IMR-90 (cell line): ENCODE results near the gene SPEF2. TPM values are rescaled to one million over a fixed set of nuclear protein-coding genes. Genes with fewer than 3 reads are reported as not detected.

Experiments used
- ATAC-seq: fragments of 200-7000 bp; cut with Tn5 transposase; 2 replicates; pipeline ENCODE4 v1.9.1; 2020; ENCODE audit warnings: low read depth, mild to moderate bottlenecking, moderate library complexity
- BruUV-seq: library from RNA; stranded (reverse); fragments of 400-500 nt; replicated peaks from 2 replicates; lab custom pipeline; 2021; lab: Mats Ljungman, UMichigan
- CTCF ChIA-PET: fragments of 300-600 bp; formaldehyde crosslinking; extraction: SDS; loops from one replicate; lab custom pipeline; 2021; ENCODE audit warnings: antibody characterized with exemption; lab: Yijun Ruan, JAX
- POLR2A ChIA-PET: fragments of 300-600 bp; sonication (Branson Sonifier 250); formaldehyde crosslinking; loops from one replicate; lab custom pipeline; 2022; ENCODE audit warnings: antibody characterized with exemption; ENCODE audit not compliant: unreplicated experiment; lab: Charles Lee
- DNase-seq: peaks from one replicate; pipeline ENCODE4 v3.0.0; 2013
- H2AFZ ChIP-seq: replicated peaks from 2 replicates; pipeline ENCODE3; 2013; ENCODE audit warnings: low read length, mild to moderate bottlenecking; ENCODE audit not compliant: poor library complexity
- H2AK5ac ChIP-seq: 2 replicates; pipeline ENCODE4 v1.6.1; 2013; ENCODE audit warnings: low read depth, low read length, inconsistent platforms
- H2AK9ac ChIP-seq: replicated peaks from 2 replicates; pipeline ENCODE3; 2013; ENCODE audit warnings: mild to moderate bottlenecking, low read depth, low read length, moderate library complexity; ENCODE audit not compliant: poor library complexity
- H2BK120ac ChIP-seq: 2 replicates; pipeline ENCODE4 v1.6.1; 2013; ENCODE audit warnings: low read depth, low read length, inconsistent platforms
- H2BK15ac ChIP-seq: 3 replicates; pipeline ENCODE4 v1.6.1; 2013; ENCODE audit warnings: low read depth, low read length, inconsistent platforms
- H2BK20ac ChIP-seq: 2 replicates; pipeline ENCODE4 v1.6.1; 2013; ENCODE audit warnings: low read depth, mild to moderate bottlenecking, inconsistent platforms, low read length, moderate library complexity
- H2BK5ac ChIP-seq: 2 replicates; pipeline ENCODE4 v1.6.1; 2013; ENCODE audit warnings: mild to moderate bottlenecking, low read depth, low read length, inconsistent platforms; ENCODE audit not compliant: poor library complexity, severe bottlenecking
- H3K14ac ChIP-seq: replicated peaks from 2 replicates; pipeline ENCODE4 v1.6.1; 2013; ENCODE audit warnings: low read depth, low read length, inconsistent platforms
- H3K18ac ChIP-seq: 2 replicates; pipeline ENCODE4 v1.6.1; 2013; ENCODE audit warnings: low read depth, low read length, control low read depth
- H3K23ac ChIP-seq: 2 replicates; pipeline ENCODE4 v1.6.1; 2013; ENCODE audit warnings: low read depth, low read length, inconsistent platforms
- H3K27ac ChIP-seq: 2 replicates; pipeline ENCODE4 v1.5.1; 2013; ENCODE audit warnings: mild to moderate bottlenecking, control low read depth, low read length; ENCODE audit not compliant: insufficient read depth
- H3K27me3 ChIP-seq: 2 replicates; pipeline ENCODE4 v1.6.1; 2013; ENCODE audit warnings: low read length; ENCODE audit not compliant: control insufficient read depth, insufficient read depth
- H3K36me3 ChIP-seq: 2 replicates; pipeline ENCODE4 v1.6.1; 2013; ENCODE audit warnings: low read length, mixed read lengths; ENCODE audit not compliant: control insufficient read depth, insufficient read depth
- H3K4ac ChIP-seq: 2 replicates; pipeline ENCODE4 v1.6.1; 2013; ENCODE audit warnings: low read depth, low read length, inconsistent platforms
- H3K4me1 ChIP-seq: 2 replicates; pipeline ENCODE4 v1.6.1; 2013; ENCODE audit warnings: low read length, mixed read lengths; ENCODE audit not compliant: control insufficient read depth, insufficient read depth
- H3K4me2 ChIP-seq: 2 replicates; pipeline ENCODE4 v1.6.1; 2013; ENCODE audit warnings: low read depth, mild to moderate bottlenecking, control low read depth, low read length, moderate library complexity
- H3K4me3 ChIP-seq: 2 replicates; pipeline ENCODE4 v1.5.1; 2013; ENCODE audit warnings: low read depth, mild to moderate bottlenecking, control low read depth, low read length, moderate library complexity; ENCODE audit not compliant: insufficient read depth
- H3K56ac ChIP-seq: 2 replicates; pipeline ENCODE4 v1.6.1; 2013; ENCODE audit warnings: low read length, inconsistent platforms; ENCODE audit not compliant: insufficient read depth; ENCODE audit errors: extremely low read depth
- H3K79me1 ChIP-seq, 2 experiments: 2 replicates each; pipeline ENCODE4 v1.6.1; 2013; ENCODE audit warnings: low read length in 2 of 2, inconsistent platforms in 1 of 2, low read depth in 1 of 2
- H3K9ac ChIP-seq: 2 replicates; pipeline ENCODE4 v1.6.1; 2013; ENCODE audit warnings: low read depth, low read length, control low read depth
- H3K9me1 ChIP-seq: 2 replicates; pipeline ENCODE4 v1.6.1; 2013; ENCODE audit warnings: low read length, inconsistent platforms; ENCODE audit not compliant: insufficient read depth
- H3K9me3 ChIP-seq: 2 replicates; pipeline ENCODE4 v1.6.1; 2013; ENCODE audit warnings: low read length; ENCODE audit not compliant: control insufficient read depth, insufficient read depth
- H4K20me1 ChIP-seq: 2 replicates; pipeline ENCODE4 v1.6.1; 2013; ENCODE audit warnings: low read length, inconsistent platforms; ENCODE audit not compliant: insufficient read depth
- H4K5ac ChIP-seq: 2 replicates; pipeline ENCODE4 v1.6.1; 2013; ENCODE audit warnings: mild to moderate bottlenecking, low read depth, low read length, control low read depth
- H4K8ac ChIP-seq, 2 experiments: 2 replicates each; pipeline ENCODE4 v1.6.1; 2013; ENCODE audit warnings: low read depth in 2 of 2, low read length in 2 of 2, control low read depth in 1 of 2, inconsistent platforms in 1 of 2
- H4K91ac ChIP-seq: 2 replicates; pipeline ENCODE4 v1.6.1; 2013; ENCODE audit warnings: low read depth, low read length, inconsistent platforms; ENCODE audit not compliant: insufficient read depth
- BHLHE40 ChIP-seq: fragments of 150-350 bp; IDR thresholded peaks from 2 replicates; pipeline ENCODE4 v1.6.1; 2016; ENCODE audit warnings: mild to moderate bottlenecking, low read depth, low read length
- CEBPB ChIP-seq: IDR thresholded peaks from 2 replicates; pipeline ENCODE4 v1.6.1; 2012; ENCODE audit warnings: low read depth, low read length, improper control_type of control experiment
- CHD1 ChIP-seq: IDR thresholded peaks from 2 replicates; pipeline ENCODE4 v1.6.1; 2012; ENCODE audit warnings: low read depth, low read length, improper control_type of control experiment
- MAFK ChIP-seq: IDR thresholded peaks from 2 replicates; pipeline ENCODE4 v1.6.1; 2012; ENCODE audit warnings: low read depth, low read length, improper control_type of control experiment
- MAZ ChIP-seq: IDR thresholded peaks from 2 replicates; pipeline ENCODE4 v1.6.1; 2012; ENCODE audit warnings: low read depth, mild to moderate bottlenecking, low read length, improper control_type of control experiment, moderate library complexity, borderline replicate concordance
- MXI1 ChIP-seq: IDR thresholded peaks from 2 replicates; pipeline ENCODE4 v1.6.1; 2012; ENCODE audit warnings: low read depth, mild to moderate bottlenecking, low read length, moderate library complexity, borderline replicate concordance
- NFE2L2 ChIP-seq: fragments of 150-350 bp; IDR thresholded peaks from 2 replicates; pipeline ENCODE4 v1.6.1; 2016; ENCODE audit warnings: low read depth, mild to moderate bottlenecking, low read length
- POLR2A ChIP-seq: IDR thresholded peaks from 2 replicates; pipeline ENCODE4 v1.6.1; 2012; ENCODE audit warnings: mild to moderate bottlenecking, low read depth, low read length
- RAD21 ChIP-seq: IDR thresholded peaks from 2 replicates; pipeline ENCODE4 v1.6.1; 2012; ENCODE audit warnings: low read length, improper control_type of control experiment
- RCOR1 ChIP-seq: IDR thresholded peaks from 2 replicates; pipeline ENCODE4 v1.6.1; 2012; ENCODE audit warnings: mild to moderate bottlenecking, low read length, improper control_type of control experiment; ENCODE audit not compliant: insufficient replicate concordance
- RFX5 ChIP-seq: IDR thresholded peaks from 2 replicates; pipeline ENCODE4 v1.8.0; 2012; ENCODE audit warnings: low read depth, mild to moderate bottlenecking, low read length, moderate library complexity
- WGBS, 2 experiments: methylation state at CpG; one replicate each; pipeline versions ENCODE4 v1.1.5 to v1.1.7; 2013; ENCODE audit warnings: missing lambda C conversion rate in 2 of 2; ENCODE audit not compliant: insufficient read length in 1 of 2; ENCODE audit errors: extremely low coverage in 2 of 2; 5-methylcytosine and 5-hydroxymethylcytosine counted together
- dilution Hi-C: fragments of 300-500 bp; cut with HindIII; formaldehyde crosslinking; loops from one replicate; pipeline ENCODE4 v1.14.3; 2018; ENCODE audit warnings: low sequenced_read_pairs; ENCODE audit not compliant: unreplicated experiment
- in situ Hi-C: fragments of 300-500 bp; cut with MboI; formaldehyde crosslinking; loops from 3 replicates; pipeline ENCODE4 v1.14.3; 2019; ENCODE audit warnings: low sequenced_read_pairs, inconsistent platforms, mixed read lengths
- intact Hi-C: fragments of 100-400 bp; cut with micrococcal nuclease; formaldehyde crosslinking; loops from 2 replicates; pipeline ENCODE4 v1.10.0; 2022
- polyA plus RNA-seq, 3 experiments: library from polyadenylated mRNA; depleted of rRNA; stranded (reverse); fragments of >200 nt; gene quantifications; 2 replicates each; pipeline ENCODE4 v1.2.3, GENCODE V29; 2012; ENCODE audit warnings: low replicate concordance in 1 of 3
- total RNA-seq: library from RNA; depleted of rRNA; stranded (reverse); fragments of >200 nt; gene quantifications from 2 replicates; pipeline ENCODE4 v1.2.3, GENCODE V29; 2012
- TF ChIP-seq, protein P1 (sequence below): fragments of 150-350 bp; IDR thresholded peaks from 2 replicates; pipeline ENCODE4 v1.6.1; 2017; ENCODE audit warnings: mild to moderate bottlenecking, antibody characterized with exemption, low read length, low read depth
- TF ChIP-seq, protein P2 (sequence below): conservative IDR thresholded peaks from 2 replicates; pipeline ENCODE4 v1.5.1; 2012; ENCODE audit warnings: mild to moderate bottlenecking, low read depth, low read length, improper control_type of control experiment

Gene SPEF2
- total and polyA plus RNA-seq, 2 of the 4 experiments (the other 2 are of a cell fraction): 1.7 to 2.3 TPM

DNA sequence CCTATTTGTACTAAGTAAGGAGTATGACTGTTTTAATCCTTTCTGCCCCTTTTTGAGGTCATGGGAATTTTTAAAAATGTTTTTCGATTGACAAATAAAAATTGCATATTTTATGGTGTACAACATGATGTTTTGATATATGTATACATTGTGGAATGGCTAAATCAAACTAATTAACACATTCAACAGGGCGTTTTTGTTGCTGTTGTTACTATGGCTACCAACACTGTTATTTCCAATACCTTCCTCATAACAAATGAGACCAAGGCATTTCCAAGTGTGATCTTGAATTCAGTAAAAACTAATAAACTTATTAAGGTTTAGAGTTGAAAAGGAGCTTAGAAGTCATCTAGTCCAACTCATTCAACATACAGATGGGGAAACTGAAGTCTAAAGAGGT lies 30.2 kb upstream of the SPEF2 start:
- no peak overlapping the region for H3K56ac ChIP-seq
- H3K4me3 ChIP-seq: no peak overlapping the region
- H3K4me2 ChIP-seq: no peak overlapping the region
- no peaks in the 10 kb centered on the region for H4K20me1 ChIP-seq
- H2BK20ac ChIP-seq: no peak overlapping the region
- H2BK120ac ChIP-seq: no peak overlapping the region
- H3K9me3 ChIP-seq: no peaks in the 10 kb centered on the region
- no peak overlapping the region for H3K18ac ChIP-seq
- TF ChIP-seq RAD21 (no peak), CHD1 (no peak), CEBPB (no peak), MXI1 (no peak), RCOR1 (no peak), MAZ (no peak), POLR2A (no peak), MAFK (no peak), RFX5 (no peak), NFE2L2 (no peak), BHLHE40 (no peak)
- TF ChIP-seq, protein P1, sequence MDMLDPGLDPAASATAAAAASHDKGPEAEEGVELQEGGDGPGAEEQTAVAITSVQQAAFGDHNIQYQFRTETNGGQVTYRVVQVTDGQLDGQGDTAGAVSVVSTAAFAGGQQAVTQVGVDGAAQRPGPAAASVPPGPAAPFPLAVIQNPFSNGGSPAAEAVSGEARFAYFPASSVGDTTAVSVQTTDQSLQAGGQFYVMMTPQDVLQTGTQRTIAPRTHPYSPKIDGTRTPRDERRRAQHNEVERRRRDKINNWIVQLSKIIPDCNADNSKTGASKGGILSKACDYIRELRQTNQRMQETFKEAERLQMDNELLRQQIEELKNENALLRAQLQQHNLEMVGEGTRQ: no peak
- TF ChIP-seq, protein P2, sequence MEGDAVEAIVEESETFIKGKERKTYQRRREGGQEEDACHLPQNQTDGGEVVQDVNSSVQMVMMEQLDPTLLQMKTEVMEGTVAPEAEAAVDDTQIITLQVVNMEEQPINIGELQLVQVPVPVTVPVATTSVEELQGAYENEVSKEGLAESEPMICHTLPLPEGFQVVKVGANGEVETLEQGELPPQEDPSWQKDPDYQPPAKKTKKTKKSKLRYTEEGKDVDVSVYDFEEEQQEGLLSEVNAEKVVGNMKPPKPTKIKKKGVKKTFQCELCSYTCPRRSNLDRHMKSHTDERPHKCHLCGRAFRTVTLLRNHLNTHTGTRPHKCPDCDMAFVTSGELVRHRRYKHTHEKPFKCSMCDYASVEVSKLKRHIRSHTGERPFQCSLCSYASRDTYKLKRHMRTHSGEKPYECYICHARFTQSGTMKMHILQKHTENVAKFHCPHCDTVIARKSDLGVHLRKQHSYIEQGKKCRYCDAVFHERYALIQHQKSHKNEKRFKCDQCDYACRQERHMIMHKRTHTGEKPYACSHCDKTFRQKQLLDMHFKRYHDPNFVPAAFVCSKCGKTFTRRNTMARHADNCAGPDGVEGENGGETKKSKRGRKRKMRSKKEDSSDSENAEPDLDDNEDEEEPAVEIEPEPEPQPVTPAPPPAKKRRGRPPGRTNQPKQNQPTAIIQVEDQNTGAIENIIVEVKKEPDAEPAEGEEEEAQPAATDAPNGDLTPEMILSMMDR: no peak
- in situ Hi-C loops: no loop called here
- no peak overlapping the region for H4K91ac ChIP-seq
- dilution Hi-C loops: no loop called here
- H3K4ac ChIP-seq: no peak overlapping the region
- POLR2A ChIA-PET: no interaction called here
- no CpG with 5 or more reads among the region's 2 CpGs for WGBS, 2 experiments
- no peak overlapping the region for H2AFZ ChIP-seq
- H4K8ac ChIP-seq: no peak overlapping the region
- CTCF ChIA-PET: no interaction called here
- H3K27ac ChIP-seq: no peak overlapping the region
- H3K27me3 ChIP-seq: 0 out of 2 replicates have a peak, but pooled peaks cover 1% of the 10 kb centered on the region
- H3K9me1 ChIP-seq: no peaks in the 10 kb centered on the region
- no peaks in the 10 kb centered on the region for H3K36me3 ChIP-seq
- no peak overlapping the region for H3K9ac ChIP-seq
- no peaks in the 10 kb centered on the region for H3K79me1 ChIP-seq
- H2AK9ac ChIP-seq: no peak overlapping the region
- no peak overlapping the region for H2BK15ac ChIP-seq
- no peak overlapping the region for H2BK5ac ChIP-seq
- no peak overlapping the region for H4K5ac ChIP-seq
- DNase-seq: no peak
- intact Hi-C loops: no loop called here
- no peaks in the 10 kb centered on the region for H3K4me1 ChIP-seq
- no TSS peak for BruUV-seq
- no peak for ATAC-seq
- no peak overlapping the region for H3K23ac ChIP-seq
- no peak overlapping the region for H3K14ac ChIP-seq
- no peak overlapping the region for H2AK5ac ChIP-seq
